K562 (cell line): ENCODE data around the gene ITGB5. TPM values are rescaled to one million over a fixed set of nuclear protein-coding genes. Genes with fewer than 3 reads are reported as not detected.

ENCODE experiments used
- GATAD2B ChIP-seq: fragments of 450-650 bp; IDR thresholded peaks from 2 replicates; pipeline ENCODE4 v1.6.1; 2017; ENCODE audit warnings: mild to moderate bottlenecking, borderline replicate concordance
- HDGF ChIP-seq: fragments of 450-650 bp; IDR thresholded peaks from 2 replicates; pipeline ENCODE4 v1.6.1; 2016
- HLTF ChIP-seq: fragments of 450-650 bp; IDR thresholded peaks from 2 replicates; pipeline ENCODE4 v1.6.1; 2016
- HNRNPUL1 ChIP-seq: fragments of 200-400 bp; formaldehyde crosslinking; IDR thresholded peaks from 2 replicates; pipeline ENCODE4 v1.6.1; 2017; ENCODE audit warnings: low read length
- IFI16 ChIP-seq: fragments of 250-450 bp; sonication (Bioruptor Pico); IDR thresholded peaks from 2 replicates; pipeline ENCODE4 v2.1.2; 2022; ENCODE audit warnings: mild to moderate bottlenecking, inconsistent platforms
- JUN ChIP-seq, 2 experiments: sonication (generic) in 1 of 2; formaldehyde crosslinking in 1 of 2; IDR thresholded peaks; 2 replicates each; pipeline versions ENCODE4 v1.6.1 to v1.8.0; 2012 to 2022; ENCODE audit warnings: borderline replicate concordance in 2 of 2, mild to moderate bottlenecking in 2 of 2, improper control_type of control experiment in 1 of 2, low read depth in 1 of 2, low read length in 1 of 2, missing genetic modification reagents in 1 of 2
- KAT8 ChIP-seq: fragments of 450-650 bp; IDR thresholded peaks from 2 replicates; pipeline ENCODE4 v1.6.1; 2016; ENCODE audit warnings: low read depth, mild to moderate bottlenecking
- MTA2 ChIP-seq: fragments of 450-650 bp; IDR thresholded peaks from 2 replicates; pipeline ENCODE4 v1.6.1; 2016; ENCODE audit warnings: low read depth
- MYNN ChIP-seq, 2 experiments: sonication (generic); formaldehyde crosslinking in 1 of 2; IDR thresholded peaks; 2 replicates each; pipeline versions ENCODE4 v1.5.0 to v1.6.1; 2016 to 2020; ENCODE audit warnings: antibody characterized with exemption in 1 of 2, missing genetic modification reagents in 1 of 2
- NUFIP1 ChIP-seq: fragments of 450-650 bp; IDR thresholded peaks from 2 replicates; pipeline ENCODE4 v1.6.1; 2018; ENCODE audit not compliant: partially characterized antibody
- RFX5 ChIP-seq: IDR thresholded peaks from 2 replicates; pipeline ENCODE4 v1.6.1; 2011; ENCODE audit warnings: low read depth, mild to moderate bottlenecking, improper control_type of control experiment, low read length
- ZC3H8 ChIP-seq: fragments of 450-650 bp; IDR thresholded peaks from 2 replicates; pipeline ENCODE4 v1.6.1; 2017
- ZNF311 ChIP-seq: fragments of 250-450 bp; sonication (Bioruptor Pico); IDR thresholded peaks from 2 replicates; pipeline ENCODE4 v1.4.0; 2020; ENCODE audit warnings: mild to moderate bottlenecking, moderate library complexity
- polyA plus RNA-seq, 8 experiments: library from polyadenylated mRNA; depleted of rRNA in 4 of 8; stranded (reverse) in 5 of 8; unstranded in 3 of 8; fragments of >200 nt; fragmentation: Nextera tagmentation in 2 of 8; fragmentation: Illumina TruSeq in 1 of 8; extraction: Ambion mirVana in 2 of 8; extraction: Trizol in 1 of 8; gene quantifications; 2 replicates each; pipeline versions ENCODE4 v1.2.1 to v1.2.3, GENCODE V29; 2011 to 2014; ENCODE audit warnings: inconsistent platforms in 1 of 8, missing spikeins in 1 of 8
- total RNA-seq, 7 experiments: library from RNA; depleted of rRNA in 6 of 7; stranded (reverse); fragments of >200 nt in 6 of 7; fragmentation: Illumina TruSeq in 2 of 7; extraction: Trizol in 2 of 7; gene quantifications; 2 replicates each; pipeline versions ENCODE4 v1.2.1 to v1.2.3, GENCODE V29; 2011 to 2021; ENCODE audit warnings: low replicate concordance in 1 of 7
- TF ChIP-seq, protein P1 (sequence below): fragments of 250-450 bp; sonication (Bioruptor Pico); IDR thresholded peaks from 2 replicates; pipeline ENCODE4 v1.5.0; 2020; ENCODE audit warnings: mild to moderate bottlenecking, borderline replicate concordance
- TF ChIP-seq, protein P2 (sequence below): sonication (generic); formaldehyde crosslinking; IDR thresholded peaks from 2 replicates; pipeline ENCODE4 v1.8.0; 2022; ENCODE audit warnings: missing genetic modification reagents, mild to moderate bottlenecking, borderline replicate concordance
- TF ChIP-seq, protein P3 (sequence below): fragments of 250-450 bp; sonication (Bioruptor Pico); IDR thresholded peaks from 2 replicates; pipeline ENCODE4 v1.4.0; 2020; ENCODE audit warnings: borderline replicate concordance
- TF ChIP-seq, protein P4 (sequence below): fragments of 450-650 bp; IDR thresholded peaks from 2 replicates; pipeline ENCODE4 v1.6.1; 2016; ENCODE audit warnings: borderline replicate concordance
- TF ChIP-seq, protein P5 (sequence below): fragments of 250-450 bp; sonication (Bioruptor Pico); IDR thresholded peaks from 2 replicates; pipeline ENCODE4 v1.4.0; 2020

The ITGB5 gene
- total and polyA plus RNA-seq, 9 of the 15 experiments (the other 6 are each of a cell fraction or from before 2014, with no cell fraction given) = 1.7 to 46.8 (median 9.9) TPM

DNA sequence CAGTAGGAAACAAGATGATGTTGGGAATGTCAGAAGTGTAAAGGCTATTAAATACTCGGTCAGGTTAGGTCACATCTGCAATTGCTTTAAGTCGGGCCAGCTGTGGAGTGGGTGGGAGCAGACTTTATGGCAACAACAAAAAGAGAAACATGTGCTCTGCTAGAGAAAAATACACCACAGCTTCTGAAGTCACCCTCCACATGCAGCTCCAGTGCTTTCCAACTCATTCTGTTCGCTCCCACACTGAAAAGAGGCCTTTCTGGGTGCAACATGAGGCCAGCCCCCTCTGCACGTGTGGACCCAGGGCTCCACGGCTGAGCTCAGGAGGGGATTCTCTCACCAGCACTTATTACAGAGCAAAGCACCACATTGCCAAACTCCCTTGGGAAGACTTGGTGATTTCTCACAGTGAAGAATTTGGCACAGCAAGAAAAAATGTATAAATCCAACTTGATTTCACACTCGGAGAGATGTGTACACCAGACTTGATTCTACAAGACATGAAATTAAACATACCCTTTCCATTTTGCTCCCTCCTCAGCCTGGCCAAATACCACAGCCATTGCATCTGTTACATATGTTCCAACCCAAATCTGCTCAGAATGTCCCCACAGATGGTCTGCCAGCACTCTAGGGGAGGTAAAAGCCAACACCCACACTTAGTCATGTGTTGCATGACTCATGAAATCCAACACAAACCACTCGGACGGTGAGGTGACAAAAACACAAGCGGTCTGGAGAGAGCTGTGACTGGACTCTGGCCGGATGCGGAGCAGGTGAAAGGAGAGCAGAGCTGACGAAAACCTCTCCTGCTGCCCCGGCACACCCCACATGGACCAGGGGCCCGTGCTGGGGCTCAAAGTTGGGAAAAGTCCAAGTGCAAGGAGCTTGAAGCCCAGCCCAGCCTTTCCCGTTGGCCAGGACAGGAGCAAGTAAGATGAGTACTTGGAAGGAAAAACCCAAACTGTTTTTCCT is 74.6 kb downstream of the ITGB5 start (continued):
- TF ChIP-seq, protein P1, sequence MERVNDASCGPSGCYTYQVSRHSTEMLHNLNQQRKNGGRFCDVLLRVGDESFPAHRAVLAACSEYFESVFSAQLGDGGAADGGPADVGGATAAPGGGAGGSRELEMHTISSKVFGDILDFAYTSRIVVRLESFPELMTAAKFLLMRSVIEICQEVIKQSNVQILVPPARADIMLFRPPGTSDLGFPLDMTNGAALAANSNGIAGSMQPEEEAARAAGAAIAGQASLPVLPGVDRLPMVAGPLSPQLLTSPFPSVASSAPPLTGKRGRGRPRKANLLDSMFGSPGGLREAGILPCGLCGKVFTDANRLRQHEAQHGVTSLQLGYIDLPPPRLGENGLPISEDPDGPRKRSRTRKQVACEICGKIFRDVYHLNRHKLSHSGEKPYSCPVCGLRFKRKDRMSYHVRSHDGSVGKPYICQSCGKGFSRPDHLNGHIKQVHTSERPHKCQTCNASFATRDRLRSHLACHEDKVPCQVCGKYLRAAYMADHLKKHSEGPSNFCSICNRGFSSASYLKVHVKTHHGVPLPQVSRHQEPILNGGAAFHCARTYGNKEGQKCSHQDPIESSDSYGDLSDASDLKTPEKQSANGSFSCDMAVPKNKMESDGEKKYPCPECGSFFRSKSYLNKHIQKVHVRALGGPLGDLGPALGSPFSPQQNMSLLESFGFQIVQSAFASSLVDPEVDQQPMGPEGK = no peak
- TF ChIP-seq ZNF311 (CRISPR knock-in tag) = no peak
- TF ChIP-seq ZC3H8 = no peak
- TF ChIP-seq HLTF = no peak
- TF ChIP-seq, protein P2, sequence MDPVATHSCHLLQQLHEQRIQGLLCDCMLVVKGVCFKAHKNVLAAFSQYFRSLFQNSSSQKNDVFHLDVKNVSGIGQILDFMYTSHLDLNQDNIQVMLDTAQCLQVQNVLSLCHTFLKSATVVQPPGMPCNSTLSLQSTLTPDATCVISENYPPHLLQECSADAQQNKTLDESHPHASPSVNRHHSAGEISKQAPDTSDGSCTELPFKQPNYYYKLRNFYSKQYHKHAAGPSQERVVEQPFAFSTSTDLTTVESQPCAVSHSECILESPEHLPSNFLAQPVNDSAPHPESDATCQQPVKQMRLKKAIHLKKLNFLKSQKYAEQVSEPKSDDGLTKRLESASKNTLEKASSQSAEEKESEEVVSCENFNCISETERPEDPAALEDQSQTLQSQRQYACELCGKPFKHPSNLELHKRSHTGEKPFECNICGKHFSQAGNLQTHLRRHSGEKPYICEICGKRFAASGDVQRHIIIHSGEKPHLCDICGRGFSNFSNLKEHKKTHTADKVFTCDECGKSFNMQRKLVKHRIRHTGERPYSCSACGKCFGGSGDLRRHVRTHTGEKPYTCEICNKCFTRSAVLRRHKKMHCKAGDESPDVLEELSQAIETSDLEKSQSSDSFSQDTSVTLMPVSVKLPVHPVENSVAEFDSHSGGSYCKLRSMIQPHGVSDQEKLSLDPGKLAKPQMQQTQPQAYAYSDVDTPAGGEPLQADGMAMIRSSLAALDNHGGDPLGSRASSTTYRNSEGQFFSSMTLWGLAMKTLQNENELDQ (CRISPR knock-in tag) = no peak
- TF ChIP-seq, protein P3, sequence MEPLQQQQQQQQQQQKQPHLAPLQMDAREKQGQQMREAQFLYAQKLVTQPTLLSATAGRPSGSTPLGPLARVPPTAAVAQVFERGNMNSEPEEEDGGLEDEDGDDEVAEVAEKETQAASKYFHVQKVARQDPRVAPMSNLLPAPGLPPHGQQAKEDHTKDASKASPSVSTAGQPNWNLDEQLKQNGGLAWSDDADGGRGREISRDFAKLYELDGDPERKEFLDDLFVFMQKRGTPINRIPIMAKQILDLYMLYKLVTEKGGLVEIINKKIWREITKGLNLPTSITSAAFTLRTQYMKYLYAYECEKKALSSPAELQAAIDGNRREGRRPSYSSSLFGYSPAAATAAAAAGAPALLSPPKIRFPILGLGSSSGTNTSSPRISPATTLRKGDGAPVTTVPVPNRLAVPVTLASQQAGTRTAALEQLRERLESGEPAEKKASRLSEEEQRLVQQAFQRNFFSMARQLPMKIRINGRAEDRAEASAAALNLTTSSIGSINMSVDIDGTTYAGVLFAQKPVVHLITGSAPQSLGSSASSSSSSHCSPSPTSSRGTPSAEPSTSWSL (CRISPR knock-in tag) = no peak
- no peak for TF ChIP-seq KAT8
- peak; percentile 90 for TF ChIP-seq JUN (IDR thresholded peaks at IDR 0.05; ENCODE audit: borderline replicate concordance, low read depth, low read length)
- no peak for TF ChIP-seq JUN (CRISPR knock-in tag; IDR thresholded peaks at IDR 0.05; ENCODE audit: borderline replicate concordance)
- TF ChIP-seq NUFIP1 = no peak
- no peak for TF ChIP-seq IFI16 (CRISPR knock-in tag)
- TF ChIP-seq RFX5 = no peak
- no peak for TF ChIP-seq HDGF
- no peak for TF ChIP-seq MYNN (IDR thresholded peaks at IDR 0.05)
- TF ChIP-seq MYNN (CRISPR knock-in tag; IDR thresholded peaks at IDR 0.05) = no peak
- TF ChIP-seq, protein P4, sequence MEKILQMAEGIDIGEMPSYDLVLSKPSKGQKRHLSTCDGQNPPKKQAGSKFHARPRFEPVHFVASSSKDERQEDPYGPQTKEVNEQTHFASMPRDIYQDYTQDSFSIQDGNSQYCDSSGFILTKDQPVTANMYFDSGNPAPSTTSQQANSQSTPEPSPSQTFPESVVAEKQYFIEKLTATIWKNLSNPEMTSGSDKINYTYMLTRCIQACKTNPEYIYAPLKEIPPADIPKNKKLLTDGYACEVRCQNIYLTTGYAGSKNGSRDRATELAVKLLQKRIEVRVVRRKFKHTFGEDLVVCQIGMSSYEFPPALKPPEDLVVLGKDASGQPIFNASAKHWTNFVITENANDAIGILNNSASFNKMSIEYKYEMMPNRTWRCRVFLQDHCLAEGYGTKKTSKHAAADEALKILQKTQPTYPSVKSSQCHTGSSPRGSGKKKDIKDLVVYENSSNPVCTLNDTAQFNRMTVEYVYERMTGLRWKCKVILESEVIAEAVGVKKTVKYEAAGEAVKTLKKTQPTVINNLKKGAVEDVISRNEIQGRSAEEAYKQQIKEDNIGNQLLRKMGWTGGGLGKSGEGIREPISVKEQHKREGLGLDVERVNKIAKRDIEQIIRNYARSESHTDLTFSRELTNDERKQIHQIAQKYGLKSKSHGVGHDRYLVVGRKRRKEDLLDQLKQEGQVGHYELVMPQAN = no peak
- TF ChIP-seq HNRNPUL1 = no peak
- peak; percentile 18; the same call in 1 of the 2 replicates for TF ChIP-seq MTA2
- TF ChIP-seq, protein P5, sequence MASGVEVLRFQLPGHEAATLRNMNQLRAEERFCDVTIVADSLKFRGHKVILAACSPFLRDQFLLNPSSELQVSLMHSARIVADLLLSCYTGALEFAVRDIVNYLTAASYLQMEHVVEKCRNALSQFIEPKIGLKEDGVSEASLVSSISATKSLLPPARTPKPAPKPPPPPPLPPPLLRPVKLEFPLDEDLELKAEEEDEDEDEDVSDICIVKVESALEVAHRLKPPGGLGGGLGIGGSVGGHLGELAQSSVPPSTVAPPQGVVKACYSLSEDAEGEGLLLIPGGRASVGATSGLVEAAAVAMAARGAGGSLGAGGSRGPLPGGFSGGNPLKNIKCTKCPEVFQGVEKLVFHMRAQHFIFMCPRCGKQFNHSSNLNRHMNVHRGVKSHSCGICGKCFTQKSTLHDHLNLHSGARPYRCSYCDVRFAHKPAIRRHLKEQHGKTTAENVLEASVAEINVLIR = no peak
- TF ChIP-seq GATAD2B = no peak
